SH-SY5Y (cell line): Measurements from ENCODE around the gene VMP1.

Source experiments
- GATA2 ChIP-seq: IDR thresholded peaks from 2 replicates; pipeline ENCODE4 v1.6.1; 2011; ENCODE audit warnings: mild to moderate bottlenecking, low read depth, low read length
- GATA3 ChIP-seq: IDR thresholded peaks from 2 replicates; pipeline ENCODE4 v1.6.1; 2011; ENCODE audit warnings: low read depth, mild to moderate bottlenecking, low read length, moderate library complexity

VMP1 gene

DNA sequence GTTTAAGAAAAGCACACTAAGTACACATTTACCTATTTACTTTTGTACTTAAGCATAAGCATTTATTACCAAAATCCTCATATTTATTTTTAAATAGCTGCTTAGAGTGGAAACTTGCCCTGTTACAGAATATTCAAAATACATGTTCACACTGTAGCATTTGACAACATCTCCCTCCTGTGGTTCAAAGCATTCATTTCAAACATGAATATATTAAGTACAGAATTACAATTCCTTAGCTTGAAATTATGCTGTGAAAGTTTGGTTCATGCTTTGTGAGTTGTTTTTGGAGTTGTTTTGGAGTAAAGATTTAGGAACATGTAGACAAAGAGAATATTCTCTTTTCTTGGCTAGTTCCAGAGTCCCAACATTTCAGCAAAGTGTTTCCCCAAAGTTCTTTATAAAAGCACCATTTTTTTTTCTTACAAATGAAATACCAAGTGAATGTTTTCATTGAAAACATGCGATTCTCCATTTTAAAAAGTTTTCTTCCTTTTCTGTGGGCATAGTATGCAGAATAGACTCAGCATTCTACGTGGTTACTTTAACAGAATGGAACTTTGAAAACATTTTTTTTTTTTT lies 152.1 kb downstream of the VMP1 start:
- no peak for TF ChIP-seq GATA3
- TF ChIP-seq GATA2: no peak

DNA sequence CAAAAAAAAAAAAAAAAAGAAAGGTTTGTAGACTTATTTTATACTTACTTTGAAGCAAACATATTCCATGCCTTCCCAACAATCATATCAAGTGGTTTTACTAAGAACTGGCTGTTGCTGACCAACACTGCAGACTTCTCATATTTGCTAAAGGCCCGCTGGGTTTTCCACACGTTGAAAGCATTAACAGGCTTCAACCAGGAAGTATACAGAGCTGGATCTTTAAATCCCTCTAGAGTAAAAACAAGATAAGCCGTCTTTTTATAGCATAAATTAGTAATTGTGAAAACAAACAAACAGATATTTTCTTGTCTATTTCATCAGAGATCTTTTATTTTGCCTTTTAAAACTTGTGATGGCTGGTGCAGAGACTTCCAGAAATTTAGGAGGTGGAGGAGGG lies 156.2 kb downstream of the VMP1 start:
- no peak for TF ChIP-seq GATA2
- no peak for TF ChIP-seq GATA3

DNA sequence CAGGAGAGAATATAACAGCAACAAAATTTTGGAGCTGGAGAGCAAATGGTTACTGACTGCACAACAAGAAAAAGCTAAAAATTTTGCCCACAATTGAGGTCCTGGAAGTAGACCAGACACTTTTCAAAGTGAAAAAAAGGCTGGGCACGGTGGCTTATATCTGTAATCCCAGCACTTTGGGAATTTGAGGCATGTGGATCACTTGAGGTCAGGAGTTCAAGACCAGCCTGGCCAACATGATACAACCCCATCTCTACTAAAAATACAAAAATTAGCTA lies 162.4 kb downstream of the VMP1 start:
- TF ChIP-seq GATA3 (no peak), GATA2 (no peak)

DNA sequence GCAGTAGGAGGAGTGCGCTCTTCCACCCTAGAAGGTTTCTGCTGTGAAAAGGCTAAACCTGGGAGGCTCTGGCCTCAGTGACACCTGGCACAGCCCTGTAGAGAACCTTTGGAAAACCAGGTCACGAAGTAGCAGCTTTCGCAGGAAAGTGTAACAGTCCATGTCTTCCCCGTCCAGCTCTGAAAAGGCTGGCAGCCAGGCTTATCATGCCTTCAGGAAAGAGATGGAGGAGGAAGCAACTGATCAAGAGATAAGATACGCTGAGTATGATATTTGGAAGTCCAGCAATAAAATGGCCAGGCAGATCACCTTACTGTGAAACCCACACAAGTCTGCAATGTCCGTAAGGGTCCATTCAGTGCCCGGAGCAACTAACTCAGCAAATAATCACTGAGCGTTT lies 163.0 kb downstream of the VMP1 start:
- TF ChIP-seq GATA3 (peak; percentile 69), GATA2 (peak; percentile 81)

DNA sequence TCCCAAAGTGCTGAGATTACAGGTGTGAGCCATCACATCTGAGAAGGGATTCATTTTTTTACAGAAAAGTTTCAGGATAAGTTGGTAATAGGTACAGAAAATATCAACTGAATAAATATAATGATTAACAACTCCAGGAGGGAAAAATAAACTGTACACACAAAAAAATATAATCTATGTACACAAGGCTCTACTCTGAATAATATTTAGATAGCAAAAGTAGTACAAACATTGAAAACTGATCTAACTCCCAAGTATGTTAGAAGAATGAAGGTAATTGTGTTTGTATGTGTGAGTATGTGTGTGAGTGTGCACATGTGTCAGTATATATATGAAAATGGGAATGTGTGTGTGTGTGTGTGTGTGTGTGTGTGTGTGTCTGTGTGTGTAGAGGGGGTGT lies 164.9 kb downstream of the VMP1 start:
- TF ChIP-seq GATA2: no peak
- no peak for TF ChIP-seq GATA3

DNA sequence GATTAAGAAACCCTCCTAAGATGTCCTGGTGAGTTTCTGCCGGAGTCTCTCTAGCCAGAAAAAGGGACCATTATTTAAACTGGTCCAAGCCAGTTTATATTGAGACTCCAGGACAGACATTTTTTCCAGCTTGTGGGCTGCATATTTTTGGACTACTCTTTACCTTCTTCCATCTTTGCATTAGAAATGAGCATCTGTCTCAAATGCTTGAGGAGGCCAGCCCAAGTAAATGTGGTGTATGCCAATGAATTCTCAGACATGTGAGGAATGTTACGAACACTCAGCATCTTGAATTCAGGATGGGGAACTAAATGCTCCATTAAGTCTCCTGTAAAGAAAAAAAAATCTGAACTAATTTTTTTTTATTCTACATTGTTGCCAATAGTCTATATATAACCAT lies 166.9 kb downstream of the VMP1 start:
- TF ChIP-seq GATA3: no peak
- TF ChIP-seq GATA2: no peak

DNA sequence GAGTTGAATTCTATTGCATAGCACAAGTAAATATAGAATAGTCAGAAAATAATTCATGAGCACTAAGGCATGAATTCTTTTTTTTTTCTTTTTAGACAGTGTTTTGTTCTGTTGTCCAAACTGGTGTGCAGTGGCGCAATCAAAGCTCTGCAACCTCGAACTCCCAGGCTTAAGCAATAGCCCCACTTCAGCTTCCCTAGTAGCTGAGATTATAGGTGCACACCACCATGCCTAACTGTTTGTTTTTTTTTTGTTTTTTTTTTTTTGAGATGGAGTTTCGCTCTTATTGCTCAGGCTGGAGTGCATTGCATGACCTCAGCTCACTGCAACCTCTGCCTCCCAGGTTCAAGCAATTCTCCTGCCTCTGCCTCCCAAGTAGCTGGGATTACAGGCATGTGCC lies 168.7 kb downstream of the VMP1 start:
- no peak for TF ChIP-seq GATA3
- TF ChIP-seq GATA2: no peak

DNA sequence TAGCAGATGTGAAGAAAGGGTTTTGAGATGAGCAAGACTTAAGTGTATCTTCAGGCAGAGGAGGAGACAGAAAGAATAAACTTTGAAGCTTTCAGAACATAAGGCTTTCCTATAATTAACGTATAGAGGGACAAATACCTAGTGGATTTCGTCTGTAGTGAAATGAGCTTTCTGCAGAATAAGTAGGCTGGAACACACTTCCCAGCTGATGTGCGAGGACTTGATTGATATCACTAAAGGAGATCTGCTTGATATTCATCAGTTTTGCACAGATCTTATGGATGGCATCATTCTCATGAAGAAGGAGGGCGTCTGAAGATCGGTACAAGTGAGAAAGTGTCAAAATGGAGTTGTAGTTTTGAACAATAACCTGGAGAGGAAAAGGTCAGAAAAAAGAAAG lies 170.5 kb downstream of the VMP1 start:
- TF ChIP-seq GATA2: no peak
- TF ChIP-seq GATA3: no peak

- no peak for TF ChIP-seq GATA3
- TF ChIP-seq GATA2: no peak
Observed at GRCh38 chr17:59878624-59879023, 171.2 kb downstream of the VMP1 start.

- TF ChIP-seq GATA2 (no peak), GATA3 (no peak)
Observed at GRCh38 chr17:59884861-59885260, 177.4 kb downstream of the VMP1 start.

- TF ChIP-seq GATA3: no peak
- TF ChIP-seq GATA2: no peak
Observed at GRCh38 chr17:59888145-59888750, 180.8 kb downstream of the VMP1 start.

DNA sequence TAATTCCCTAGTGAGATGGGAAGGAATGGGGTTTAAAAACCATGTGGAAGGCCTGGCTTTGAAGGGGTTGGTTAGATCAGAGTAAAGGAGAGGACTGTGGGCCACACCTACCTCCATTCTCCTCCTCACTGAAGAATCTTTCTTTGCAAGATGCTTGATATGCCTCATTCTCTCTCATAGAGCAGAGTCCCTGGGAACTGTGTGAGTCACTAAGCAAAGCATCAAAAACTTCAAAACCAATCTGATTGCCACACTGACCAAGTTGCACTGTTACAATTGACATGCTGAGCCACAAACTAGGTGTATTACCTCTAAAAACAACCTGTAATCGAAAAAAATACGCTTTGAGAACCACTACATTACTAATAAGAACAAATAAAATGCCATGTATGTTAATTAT lies 183.3 kb downstream of the VMP1 start:
- TF ChIP-seq GATA3 (no peak), GATA2 (no peak)
